HUES64 (cell line): ENCODE data around the gene TREML1.

ENCODE experiments used
- H3K27ac ChIP-seq: 2 replicates; pipeline ENCODE4 v1.7.0; 2013; ENCODE audit warnings: low read depth, low read length, inconsistent platforms
- H3K27me3 ChIP-seq: 2 replicates; pipeline ENCODE4 v1.6.1; 2013; ENCODE audit warnings: mild to moderate bottlenecking, low read length; ENCODE audit not compliant: insufficient read depth
- H3K36me3 ChIP-seq: 2 replicates; pipeline ENCODE4 v1.6.1; 2013; ENCODE audit warnings: mild to moderate bottlenecking, low read length; ENCODE audit not compliant: insufficient read depth
- H3K4me1 ChIP-seq: 2 replicates; pipeline ENCODE4 v1.6.1; 2013; ENCODE audit warnings: mild to moderate bottlenecking, low read length, moderate library complexity; ENCODE audit not compliant: insufficient read depth
- H3K4me3 ChIP-seq: 2 replicates; pipeline ENCODE4 v1.5.1; 2013; ENCODE audit warnings: mild to moderate bottlenecking, low read length, moderate library complexity
- H3K9ac ChIP-seq: 2 replicates; pipeline ENCODE4 v1.6.1; 2013; ENCODE audit warnings: mild to moderate bottlenecking, low read depth, low read length
- H3K9me3 ChIP-seq: 2 replicates; pipeline ENCODE4 v1.6.1; 2013; ENCODE audit warnings: low read depth, low read length; ENCODE audit not compliant: insufficient read depth
- WGBS: fragments of 150-250, 120-280 bp; methylation state at CpG from one replicate; pipeline ENCODE4 v1.1.7; 2013; ENCODE audit warnings: missing lambda C conversion rate; 5-methylcytosine and 5-hydroxymethylcytosine counted together

Gene TREML1

DNA sequence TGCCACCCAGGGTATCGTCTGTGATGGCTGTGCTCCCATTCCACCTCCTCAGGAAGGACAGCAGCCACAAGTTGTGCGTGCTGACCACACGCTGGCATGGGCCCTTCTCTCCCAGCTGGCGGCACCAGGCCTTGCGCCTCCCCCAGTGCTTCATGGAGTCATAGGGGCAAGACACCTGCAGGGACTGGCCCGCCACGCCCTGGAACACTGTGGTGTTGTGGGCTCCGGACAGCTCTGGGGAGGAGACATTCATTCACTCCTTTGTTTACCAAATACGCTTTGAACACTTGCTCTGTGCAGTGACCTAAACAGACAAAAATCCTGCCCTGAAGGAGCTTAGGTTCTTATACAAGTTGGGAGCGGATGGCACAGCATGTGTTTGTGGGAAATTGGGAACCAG, 7.2 kb upstream of the TREML1 start:
- no peaks in the 10 kb centered on the region for H3K27me3 ChIP-seq
- H3K4me1 ChIP-seq: no peaks in the 10 kb centered on the region
- H3K9me3 ChIP-seq: no peaks in the 10 kb centered on the region
- no peak overlapping the region for H3K4me3 ChIP-seq
- no peak overlapping the region for H3K9ac ChIP-seq
- no peaks in the 10 kb centered on the region for H3K36me3 ChIP-seq
- WGBS: 92% methylated on average over 10 of the region's 10 CpGs
- H3K27ac ChIP-seq: no peak overlapping the region

- Histone ChIP-seq H3K27ac (no peak overlapping the region), H3K36me3 (no peaks in the 10 kb centered on the region), H3K9ac (no peak overlapping the region), H3K4me1 (no peaks in the 10 kb centered on the region), H3K4me3 (no peak overlapping the region), H3K9me3 (no peaks in the 10 kb centered on the region), H3K27me3 (no peaks in the 10 kb centered on the region)
- WGBS: 83% methylated on average over 3 of the region's 3 CpGs
These were observed 6.8 kb upstream of the TREML1 start for GRCh38 chr6:41160933-41161332.

DNA sequence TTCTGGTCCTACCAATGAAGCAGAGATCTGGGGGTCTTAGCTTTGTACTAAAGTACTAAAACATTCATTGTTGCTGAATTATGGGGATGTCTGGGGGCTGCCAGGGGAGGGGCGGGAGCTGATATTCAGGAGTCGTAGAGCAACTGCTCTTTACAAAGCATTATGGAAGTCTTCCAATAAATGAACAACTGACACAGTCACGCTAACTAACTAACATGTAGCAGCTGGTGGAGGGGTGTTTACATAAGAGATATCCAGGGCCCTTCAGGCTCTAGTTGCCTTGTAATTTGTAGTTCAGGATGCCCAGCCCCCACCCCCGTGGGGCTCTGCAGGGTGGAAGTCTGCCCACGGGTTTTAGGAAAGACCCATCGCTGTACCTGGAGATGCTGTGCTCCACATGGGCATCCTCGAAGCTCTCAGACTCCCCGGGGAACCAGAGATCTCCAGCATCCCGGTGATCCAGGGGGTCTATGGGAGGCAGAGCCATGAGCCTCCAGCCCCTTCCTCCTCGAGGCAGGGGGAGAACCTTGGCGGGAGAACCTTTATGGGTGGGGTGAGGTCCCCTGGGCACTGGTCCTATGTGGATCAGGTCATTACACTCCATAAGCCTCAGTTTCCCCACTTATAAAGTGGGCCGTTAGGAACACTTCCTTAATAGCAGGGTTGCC, 5.4 kb upstream of the TREML1 start:
- H3K36me3 ChIP-seq: no peaks in the 10 kb centered on the region
- H3K9ac ChIP-seq: no peak overlapping the region
- no peaks in the 10 kb centered on the region for H3K27me3 ChIP-seq
- no peaks in the 10 kb centered on the region for H3K9me3 ChIP-seq
- WGBS: 93% methylated on average over 12 of the region's 12 CpGs
- no peak overlapping the region for H3K4me3 ChIP-seq
- H3K27ac ChIP-seq: no peak overlapping the region
- no peaks in the 10 kb centered on the region for H3K4me1 ChIP-seq

GRCh38 chr6:41157323-41157722, 3.2 kb upstream of the TREML1 start:
- no peak overlapping the region for H3K9ac ChIP-seq
- H3K27ac ChIP-seq: no peak overlapping the region
- peaks cover 4% of the 10 kb centered on the region; the same call in 1 of the 2 replicates for H3K4me1 ChIP-seq
- no peaks in the 10 kb centered on the region for H3K27me3 ChIP-seq
- no peaks in the 10 kb centered on the region for H3K9me3 ChIP-seq
- H3K36me3 ChIP-seq: no peaks in the 10 kb centered on the region
- no peak overlapping the region for H3K4me3 ChIP-seq
- WGBS: 93% methylated on average over 5 of the region's 5 CpGs

- Histone ChIP-seq H3K4me1 (peaks cover 4% of the 10 kb centered on the region; the same call in 1 of the 2 replicates), H3K9me3 (no peaks in the 10 kb centered on the region), H3K4me3 (no peak overlapping the region), H3K27ac (no peak overlapping the region), H3K27me3 (no peaks in the 10 kb centered on the region), H3K9ac (no peak overlapping the region), H3K36me3 (no peaks in the 10 kb centered on the region)
- WGBS: 96% methylated on average over 6 of the region's 6 CpGs
These were observed 2.6 kb upstream of the TREML1 start for GRCh38 chr6:41156771-41157170.

GRCh38 chr6:41156001-41156400, 1.9 kb upstream of the TREML1 start:
- H3K36me3 ChIP-seq: no peaks in the 10 kb centered on the region
- H3K9ac ChIP-seq: no peak overlapping the region
- H3K4me3 ChIP-seq: no peak overlapping the region
- no peak overlapping the region for H3K27ac ChIP-seq
- H3K27me3 ChIP-seq: no peaks in the 10 kb centered on the region
- peaks cover 4% of the 10 kb centered on the region; the same call in 1 of the 2 replicates for H3K4me1 ChIP-seq
- no peaks in the 10 kb centered on the region for H3K9me3 ChIP-seq
- WGBS: 93% methylated on average over 4 of the region's 4 CpGs

- Histone ChIP-seq H3K4me3 (no peak overlapping the region), H3K27ac (no peak overlapping the region), H3K9me3 (no peaks in the 10 kb centered on the region), H3K36me3 (no peaks in the 10 kb centered on the region), H3K27me3 (no peaks in the 10 kb centered on the region), H3K9ac (no peak overlapping the region), H3K4me1 (peaks cover 4% of the 10 kb centered on the region; the same call in 1 of the 2 replicates)
- WGBS: 65% methylated on average over 4 of the region's 7 CpGs
These were observed 1.1 kb upstream of the TREML1 start for GRCh38 chr6:41155132-41155805.

DNA sequence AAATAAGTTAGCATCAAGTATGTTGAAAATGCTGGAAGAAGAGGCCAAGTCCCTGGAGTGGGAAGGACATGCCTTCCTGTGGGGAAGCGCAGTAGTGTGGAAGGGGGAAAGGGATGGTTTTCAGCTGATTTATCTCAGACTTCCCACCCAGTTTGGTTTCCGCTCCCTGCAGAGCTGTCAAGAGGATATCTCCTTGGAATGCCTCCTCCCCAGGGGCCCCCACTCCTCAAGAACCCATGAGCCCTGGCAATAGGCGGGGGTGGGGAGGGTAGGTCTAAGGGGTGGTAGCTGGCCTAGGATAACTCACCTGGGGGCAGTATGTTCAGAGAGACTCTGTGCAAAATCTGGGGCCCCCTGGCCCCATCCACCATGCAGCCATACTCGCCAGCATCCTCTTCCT, 696 bp downstream of the TREML1 start:
- Histone ChIP-seq H3K9ac (no peak overlapping the region), H3K36me3 (no peaks in the 10 kb centered on the region), H3K27ac (no peak overlapping the region), H3K4me3 (no peak overlapping the region), H3K27me3 (no peaks in the 10 kb centered on the region), H3K9me3 (no peaks in the 10 kb centered on the region), H3K4me1 (peaks cover 4% of the 10 kb centered on the region; the same call in 1 of the 2 replicates)
- WGBS: 82% methylated on average over 3 of the region's 4 CpGs

DNA sequence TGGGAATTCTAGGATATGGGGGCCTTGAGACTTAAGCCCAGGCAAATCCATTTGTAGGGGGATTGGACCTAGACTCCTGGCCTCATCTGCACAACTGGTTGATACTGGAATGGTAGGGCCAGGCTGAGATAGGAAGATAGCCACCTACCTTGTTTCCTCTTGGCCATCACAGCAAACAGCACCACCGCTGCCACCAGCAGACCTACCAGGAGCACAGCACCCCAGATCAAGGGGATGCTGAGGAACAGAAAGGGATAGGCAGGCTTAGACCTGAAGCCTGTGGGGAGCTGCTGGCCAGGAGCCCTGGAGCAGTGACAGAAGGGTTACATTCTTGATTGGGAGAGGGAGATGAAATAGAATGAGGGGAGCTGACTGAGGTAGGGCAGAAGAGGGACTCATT, 3.5 kb downstream of the TREML1 start:
- H3K9me3 ChIP-seq: no peaks in the 10 kb centered on the region
- H3K27me3 ChIP-seq: no peaks in the 10 kb centered on the region
- H3K36me3 ChIP-seq: no peaks in the 10 kb centered on the region
- H3K9ac ChIP-seq: no peak overlapping the region
- 100% methylated on average over 1 of the region's 1 CpG for WGBS
- no peak overlapping the region for H3K27ac ChIP-seq
- H3K4me3 ChIP-seq: no peak overlapping the region
- peaks cover 4% of the 10 kb centered on the region; the same call in 1 of the 2 replicates for H3K4me1 ChIP-seq

DNA sequence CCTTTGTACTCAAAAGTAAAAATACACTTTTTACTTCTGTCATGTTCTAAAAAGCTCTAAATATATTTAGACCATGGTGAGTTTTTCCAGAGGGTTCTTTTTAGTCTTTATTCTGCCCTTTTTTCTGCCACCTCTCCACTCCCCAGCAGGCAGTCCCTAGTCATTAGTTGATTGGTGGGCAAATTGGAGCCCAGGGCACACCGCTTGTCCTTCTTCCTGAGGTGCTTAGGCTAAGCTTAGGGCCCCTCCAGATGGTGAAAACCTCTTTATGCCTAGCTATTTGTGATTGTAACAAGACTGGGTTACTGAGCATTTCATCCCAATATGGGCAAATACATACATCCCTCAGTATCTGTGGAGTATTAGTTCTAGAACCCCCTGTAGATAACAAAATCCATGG, 6.2 kb downstream of the TREML1 start:
- Histone ChIP-seq H3K27ac (no peak overlapping the region), H3K4me1 (no peaks in the 10 kb centered on the region), H3K9ac (no peak overlapping the region), H3K27me3 (no peaks in the 10 kb centered on the region), H3K9me3 (no peaks in the 10 kb centered on the region), H3K36me3 (no peaks in the 10 kb centered on the region), H3K4me3 (no peak overlapping the region)
- WGBS: 88% methylated on average over 1 of the region's 1 CpG

GRCh38 chr6:41136911-41137310, 17.2 kb downstream of the TREML1 start:
- Histone ChIP-seq H3K27ac (no peak overlapping the region), H3K4me1 (peaks cover 3% of the 10 kb centered on the region), H3K4me3 (no peak overlapping the region), H3K9me3 (no peaks in the 10 kb centered on the region), H3K36me3 (no peaks in the 10 kb centered on the region; the same call in 1 of the 2 replicates), H3K27me3 (no peaks in the 10 kb centered on the region), H3K9ac (no peak overlapping the region)
